A549 (cell line): ENCODE data around the gene PRSS8. TPM values are rescaled to one million over a fixed set of nuclear protein-coding genes. Genes with fewer than 3 reads are reported as not detected.

Experiments
- ATAC-seq, 2 experiments: fragments of 200-7000 bp in 1 of 2; fragments of >200 bp in 1 of 2; cut with Nextera tagmentation in 1 of 2; cut with Tn5 transposase in 1 of 2; 3 replicates each; pipeline versions ENCODE4 v1.8.0 to v1.9.1; 2018 to 2020; ENCODE audit warnings: mild to moderate bottlenecking in 1 of 2, moderate library complexity in 1 of 2
- CTCF ChIA-PET: fragments of 300-600 bp; sonication (Branson Sonifier 250); formaldehyde crosslinking; extraction: SDS; loops from one replicate; lab custom pipeline; 2021; ENCODE audit warnings: antibody characterized with exemption, inconsistent platforms; lab: Yijun Ruan, JAX
- POLR2A ChIA-PET: fragments of 350-600 bp; formaldehyde crosslinking; extraction: SDS; loops from one replicate; lab custom pipeline; 2021; ENCODE audit warnings: antibody characterized with exemption, inconsistent platforms; lab: Yijun Ruan, JAX
- DNase-seq, 2 experiments: peaks; one replicate each; pipeline versions ENCODE4 v3.0.0 to v3.0.0-alpha.2; 2011 to 2016; ENCODE audit warnings: low read depth in 1 of 2, low spot score in 1 of 2
- FAIRE-seq: peaks from 2 replicates; lab custom pipeline; 2011; peaks lifted over from hg19 to GRCh38; lab: Jason Lieb, UNC
- H3K27ac ChIP-seq, 2 experiments: fragments of >200 bp; sonication (Bioruptor Twin); formaldehyde crosslinking; 3 replicates each; pipeline ENCODE4 v1.5.1; 2016 to 2017
- H3K4me1 ChIP-seq: fragments of >200 bp; sonication (Bioruptor Twin); formaldehyde crosslinking; 3 replicates; pipeline ENCODE4 v1.6.1; 2016
- H3K4me2 ChIP-seq: fragments of >200 bp; sonication (Bioruptor Twin); formaldehyde crosslinking; 3 replicates; pipeline ENCODE4 v1.6.1; 2016
- H3K4me3 ChIP-seq: fragments of >200 bp; sonication (Bioruptor Twin); formaldehyde crosslinking; 3 replicates; pipeline ENCODE4 v1.5.1; 2016
- H3K9me3 ChIP-seq: fragments of >200 bp; sonication (Bioruptor Twin); formaldehyde crosslinking; 3 replicates; pipeline ENCODE4 v1.6.1; 2016
- CBX2 ChIP-seq: fragments of 200-600 bp; sonication (generic); IDR thresholded peaks from 2 replicates; pipeline ENCODE4 v1.6.1; 2016; ENCODE audit warnings: low read depth, mild to moderate bottlenecking, borderline replicate concordance
- CHD2 ChIP-seq: fragments of 150-350 bp; IDR thresholded peaks from 2 replicates; pipeline ENCODE4 v1.6.1; 2014; ENCODE audit warnings: low read length; ENCODE audit not compliant: partially characterized antibody
- ELK1 ChIP-seq: fragments of 150-350 bp; IDR thresholded peaks from 2 replicates; pipeline ENCODE4 v1.6.1; 2014; ENCODE audit warnings: low read depth, mild to moderate bottlenecking, low read length
- KDM5A ChIP-seq: fragments of 200-600 bp; sonication (generic); IDR thresholded peaks from 2 replicates; pipeline ENCODE4 v1.6.1; 2016; ENCODE audit warnings: antibody characterized with exemption, mild to moderate bottlenecking
- MAZ ChIP-seq: fragments of 150-350 bp; IDR thresholded peaks from 2 replicates; pipeline ENCODE4 v1.6.1; 2014; ENCODE audit warnings: antibody characterized with exemption, low read depth, low read length, borderline replicate concordance
- PHF8 ChIP-seq: fragments of 200-600 bp; sonication (generic); IDR thresholded peaks from 2 replicates; pipeline ENCODE4 v1.6.1; 2016; ENCODE audit warnings: low read depth, mild to moderate bottlenecking, antibody characterized with exemption, moderate library complexity, borderline replicate concordance
- POLR2A ChIP-seq: IDR thresholded peaks from 2 replicates; pipeline ENCODE4 v1.6.1; 2012; ENCODE audit warnings: mild to moderate bottlenecking, low read length
- POLR2AphosphoS2 ChIP-seq: conservative IDR thresholded peaks from 2 replicates; pipeline ENCODE4 v1.6.1; 2012; ENCODE audit warnings: low read length, improper control_type of control experiment, inconsistent platforms
- RAD21 ChIP-seq, 2 experiments: fragments of >200 bp in 1 of 2; sonication (Bioruptor Twin) in 1 of 2; formaldehyde crosslinking in 1 of 2; IDR thresholded peaks in 1 of 2; conservative IDR thresholded peaks in 1 of 2; 2 replicates in 1 of 2; 3 replicates in 1 of 2; pipeline ENCODE4 v1.6.1; 2012 to 2018; ENCODE audit warnings: inconsistent platforms in 1 of 2
- SMC3 ChIP-seq: fragments of >200 bp; sonication (Bioruptor Twin); formaldehyde crosslinking; IDR thresholded peaks from 3 replicates; pipeline ENCODE4 v1.6.1; 2018; ENCODE audit warnings: inconsistent platforms
- ZSCAN20 ChIP-seq: fragments of 250-450 bp; sonication (Bioruptor Pico); IDR thresholded peaks from 2 replicates; pipeline ENCODE4 v1.8.0; 2022; ENCODE audit warnings: mild to moderate bottlenecking, moderate library complexity
- WGBS: methylation state at CpG from one replicate; pipeline ENCODE4 v1.1.6; 2017; ENCODE audit errors: missing lambda C conversion rate; 5-methylcytosine and 5-hydroxymethylcytosine counted together
- polyA plus RNA-seq, 4 experiments: library from polyadenylated mRNA; depleted of rRNA in 3 of 4; stranded (reverse); fragments of >200 nt; fragmentation: RNase III in 1 of 4; extraction: RNeasy Plus Mini Kit Qiagen cat#74134 plus additional on column Dnase treatment in 1 of 4; gene quantifications; 2 replicates in 3 of 4; 3 replicates in 1 of 4; pipeline ENCODE4 v1.2.3, GENCODE V29; 2011 to 2017
- TF ChIP-seq, protein P1 (sequence below): fragments of >200 bp; sonication (Bioruptor Twin); formaldehyde crosslinking; IDR thresholded peaks from 3 replicates; pipeline ENCODE4 v1.5.1; 2016
- TF ChIP-seq, protein P2 (sequence below): fragments of 450-650 bp; IDR thresholded peaks from 2 replicates; pipeline ENCODE4 v1.6.1; 2014; ENCODE audit warnings: antibody characterized with exemption
- TF ChIP-seq, protein P3 (sequence below): fragments of >200 bp; sonication (Bioruptor Twin); formaldehyde crosslinking; IDR thresholded peaks from 2 replicates; pipeline ENCODE4 v1.6.1; 2016
- TF ChIP-seq, protein P4 (sequence below): IDR thresholded peaks from 2 replicates; pipeline ENCODE4 v1.6.1; 2012
- TF ChIP-seq, protein P5 (sequence below): fragments of >200 bp; sonication (Bioruptor Twin); formaldehyde crosslinking; IDR thresholded peaks from 3 replicates; pipeline ENCODE4 v1.6.1; 2016

PRSS8 gene
- polyA plus RNA-seq, 2 of the 4 experiments (the other 2 are of a cell fraction), result 0.08 to 0.09 TPM

DNA sequence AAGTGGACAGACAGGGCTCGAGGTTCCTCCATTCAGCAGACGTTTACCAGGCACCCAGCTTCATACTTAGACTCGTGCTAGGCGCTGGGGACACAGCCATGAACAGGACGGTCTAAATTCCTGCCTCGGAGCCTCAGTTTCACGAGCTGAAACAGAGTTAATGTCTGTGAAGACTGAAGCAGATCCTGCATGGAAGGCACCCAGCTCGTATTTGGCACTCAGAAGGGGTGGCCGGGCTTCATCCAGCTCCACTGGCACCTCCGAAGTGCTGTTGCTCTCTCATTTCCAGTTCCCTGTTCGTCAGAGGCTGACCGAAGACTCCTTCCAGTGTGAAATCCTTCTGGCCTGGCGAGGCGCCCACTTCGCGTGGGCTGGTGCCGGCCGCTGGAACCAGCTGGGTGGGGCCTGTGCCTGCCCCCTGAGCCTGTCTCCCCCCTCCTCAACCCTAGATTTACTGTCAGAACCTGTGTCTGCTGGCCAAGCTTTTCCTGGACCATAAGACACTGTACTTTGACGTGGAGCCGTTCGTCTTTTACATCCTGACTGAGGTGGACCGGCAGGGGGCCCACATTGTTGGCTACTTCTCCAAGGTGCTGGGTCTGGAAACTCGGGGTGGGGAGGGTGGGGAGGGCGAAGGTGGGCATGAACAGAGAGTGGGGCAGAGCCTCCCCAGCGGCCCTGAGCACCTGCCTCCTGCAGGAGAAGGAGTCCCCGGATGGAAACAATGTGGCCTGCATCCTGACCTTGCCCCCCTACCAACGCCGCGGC, 5.8 kb downstream of the PRSS8 start (continued):
- TF ChIP-seq, protein P1, sequence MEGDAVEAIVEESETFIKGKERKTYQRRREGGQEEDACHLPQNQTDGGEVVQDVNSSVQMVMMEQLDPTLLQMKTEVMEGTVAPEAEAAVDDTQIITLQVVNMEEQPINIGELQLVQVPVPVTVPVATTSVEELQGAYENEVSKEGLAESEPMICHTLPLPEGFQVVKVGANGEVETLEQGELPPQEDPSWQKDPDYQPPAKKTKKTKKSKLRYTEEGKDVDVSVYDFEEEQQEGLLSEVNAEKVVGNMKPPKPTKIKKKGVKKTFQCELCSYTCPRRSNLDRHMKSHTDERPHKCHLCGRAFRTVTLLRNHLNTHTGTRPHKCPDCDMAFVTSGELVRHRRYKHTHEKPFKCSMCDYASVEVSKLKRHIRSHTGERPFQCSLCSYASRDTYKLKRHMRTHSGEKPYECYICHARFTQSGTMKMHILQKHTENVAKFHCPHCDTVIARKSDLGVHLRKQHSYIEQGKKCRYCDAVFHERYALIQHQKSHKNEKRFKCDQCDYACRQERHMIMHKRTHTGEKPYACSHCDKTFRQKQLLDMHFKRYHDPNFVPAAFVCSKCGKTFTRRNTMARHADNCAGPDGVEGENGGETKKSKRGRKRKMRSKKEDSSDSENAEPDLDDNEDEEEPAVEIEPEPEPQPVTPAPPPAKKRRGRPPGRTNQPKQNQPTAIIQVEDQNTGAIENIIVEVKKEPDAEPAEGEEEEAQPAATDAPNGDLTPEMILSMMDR, result no peak
- TF ChIP-seq CHD2, result no peak
- TF ChIP-seq PHF8, result no peak
- TF ChIP-seq, all 56 proteins: peak for 0

- Histone ChIP-seq H3K4me3 (no peak overlapping the region), H3K4me2 (no peak overlapping the region), H3K4me1 (peaks cover 2% of the 10 kb centered on the region; the same call in 1 of the 3 replicates), H3K9me3 (no peaks in the 10 kb centered on the region), H3K27ac (no peak overlapping the region)
- CTCF ChIA-PET, result interaction anchor here (1.0 to 20.3 kb wide), 6 partner anchors 8 to 144 kb away, joined by 3 to 166 read pairs (median 8); partner anchors contain the start of genes FUS and HSD3B7
- DNase-seq (no peak), FAIRE-seq (no peak), ATAC-seq (no peak)
- no peak for TF ChIP-seq CBX2
- TF ChIP-seq KDM5A, result no peak
- TF ChIP-seq SMC3, result no peak
- TF ChIP-seq, protein P2, sequence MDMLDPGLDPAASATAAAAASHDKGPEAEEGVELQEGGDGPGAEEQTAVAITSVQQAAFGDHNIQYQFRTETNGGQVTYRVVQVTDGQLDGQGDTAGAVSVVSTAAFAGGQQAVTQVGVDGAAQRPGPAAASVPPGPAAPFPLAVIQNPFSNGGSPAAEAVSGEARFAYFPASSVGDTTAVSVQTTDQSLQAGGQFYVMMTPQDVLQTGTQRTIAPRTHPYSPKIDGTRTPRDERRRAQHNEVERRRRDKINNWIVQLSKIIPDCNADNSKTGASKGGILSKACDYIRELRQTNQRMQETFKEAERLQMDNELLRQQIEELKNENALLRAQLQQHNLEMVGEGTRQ, result no peak
- TF ChIP-seq MAZ, result no peak
- no peak for TF ChIP-seq POLR2A
- no peak for TF ChIP-seq PHF8
- no peak for TF ChIP-seq ELK1
- TF ChIP-seq, protein P3, sequence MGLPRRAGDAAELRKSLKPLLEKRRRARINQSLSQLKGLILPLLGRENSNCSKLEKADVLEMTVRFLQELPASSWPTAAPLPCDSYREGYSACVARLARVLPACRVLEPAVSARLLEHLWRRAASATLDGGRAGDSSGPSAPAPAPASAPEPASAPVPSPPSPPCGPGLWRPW, result no peak
- no peak for TF ChIP-seq POLR2AphosphoS2
- no peak for TF ChIP-seq RAD21 (conservative IDR thresholded peaks at IDR 0.05 in 1 of 2, IDR thresholded peaks at IDR 0.05 in 1 of 2)
- TF ChIP-seq, protein P4, sequence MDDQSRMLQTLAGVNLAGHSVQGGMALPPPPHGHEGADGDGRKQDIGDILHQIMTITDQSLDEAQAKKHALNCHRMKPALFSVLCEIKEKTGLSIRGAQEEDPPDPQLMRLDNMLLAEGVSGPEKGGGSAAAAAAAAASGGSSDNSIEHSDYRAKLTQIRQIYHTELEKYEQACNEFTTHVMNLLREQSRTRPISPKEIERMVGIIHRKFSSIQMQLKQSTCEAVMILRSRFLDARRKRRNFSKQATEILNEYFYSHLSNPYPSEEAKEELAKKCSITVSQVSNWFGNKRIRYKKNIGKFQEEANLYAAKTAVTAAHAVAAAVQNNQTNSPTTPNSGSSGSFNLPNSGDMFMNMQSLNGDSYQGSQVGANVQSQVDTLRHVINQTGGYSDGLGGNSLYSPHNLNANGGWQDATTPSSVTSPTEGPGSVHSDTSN, result no peak
- TF ChIP-seq ZSCAN20 (CRISPR knock-in tag), result no peak
- TF ChIP-seq, protein P5, sequence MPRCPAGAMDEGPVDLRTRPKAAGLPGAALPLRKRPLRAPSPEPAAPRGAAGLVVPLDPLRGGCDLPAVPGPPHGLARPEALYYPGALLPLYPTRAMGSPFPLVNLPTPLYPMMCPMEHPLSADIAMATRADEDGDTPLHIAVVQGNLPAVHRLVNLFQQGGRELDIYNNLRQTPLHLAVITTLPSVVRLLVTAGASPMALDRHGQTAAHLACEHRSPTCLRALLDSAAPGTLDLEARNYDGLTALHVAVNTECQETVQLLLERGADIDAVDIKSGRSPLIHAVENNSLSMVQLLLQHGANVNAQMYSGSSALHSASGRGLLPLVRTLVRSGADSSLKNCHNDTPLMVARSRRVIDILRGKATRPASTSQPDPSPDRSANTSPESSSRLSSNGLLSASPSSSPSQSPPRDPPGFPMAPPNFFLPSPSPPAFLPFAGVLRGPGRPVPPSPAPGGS, result no peak
- 77% methylated on average over 14 of the region's 14 CpGs for WGBS
- POLR2A ChIA-PET, result interaction anchor here (0.7 to 5.3 kb wide), 4 partner anchors 9 to 55 kb away, joined by 3 to 31 read pairs (median 3); partner anchors contain the start of genes KAT8, ZNF646 and ZNF668
These were observed 6.6 kb downstream of the PRSS8 start for GRCh38 chr16:31128711-31129567.
